Neutrophil (primary cell): ENCODE data around the gene ZNF536.

ENCODE experiments used
- H3K27ac ChIP-seq: fragments of 200-600 bp; sonication (generic); 2 replicates; pipeline ENCODE4 v1.5.1; 2016; ENCODE audit warnings: mild to moderate bottlenecking, moderate library complexity
- H3K27me3 ChIP-seq: fragments of 200-600 bp; sonication (generic); 2 replicates; pipeline ENCODE4 v1.6.0; 2016; ENCODE audit warnings: mild to moderate bottlenecking
- H3K36me3 ChIP-seq: fragments of 200-600 bp; sonication (generic); 2 replicates; pipeline ENCODE4 v1.5.1; 2017
- H3K4me1 ChIP-seq, 2 experiments: fragments of 200-600 bp in 1 of 2; sonication (generic) in 1 of 2; 1 replicate in 1 of 2; 2 replicates in 1 of 2; pipeline versions ENCODE4 v1.5.1 to v1.6.1; 2013 to 2016; ENCODE audit warnings: low read depth in 1 of 2, low read length in 1 of 2, mild to moderate bottlenecking in 1 of 2, moderate library complexity in 1 of 2; ENCODE audit not compliant: control insufficient read depth in 1 of 2, insufficient read depth in 1 of 2
- H3K4me3 ChIP-seq, 2 experiments: fragments of 200-600 bp in 1 of 2; sonication (generic) in 1 of 2; 1 replicate in 1 of 2; 2 replicates in 1 of 2; pipeline ENCODE4 v1.5.1; 2013 to 2016; ENCODE audit warnings: low read depth in 1 of 2, low read length in 1 of 2, mild to moderate bottlenecking in 1 of 2, moderate library complexity in 1 of 2
- H3K9me3 ChIP-seq: fragments of 200-600 bp; sonication (generic); 2 replicates; pipeline ENCODE4 v1.5.1; 2016
- TF ChIP-seq, protein P1 (sequence below): fragments of 200-600 bp; sonication (generic); IDR thresholded peaks from 2 replicates; pipeline ENCODE4 v1.5.1; 2016; ENCODE audit warnings: antibody characterized with exemption

The ZNF536 gene

DNA sequence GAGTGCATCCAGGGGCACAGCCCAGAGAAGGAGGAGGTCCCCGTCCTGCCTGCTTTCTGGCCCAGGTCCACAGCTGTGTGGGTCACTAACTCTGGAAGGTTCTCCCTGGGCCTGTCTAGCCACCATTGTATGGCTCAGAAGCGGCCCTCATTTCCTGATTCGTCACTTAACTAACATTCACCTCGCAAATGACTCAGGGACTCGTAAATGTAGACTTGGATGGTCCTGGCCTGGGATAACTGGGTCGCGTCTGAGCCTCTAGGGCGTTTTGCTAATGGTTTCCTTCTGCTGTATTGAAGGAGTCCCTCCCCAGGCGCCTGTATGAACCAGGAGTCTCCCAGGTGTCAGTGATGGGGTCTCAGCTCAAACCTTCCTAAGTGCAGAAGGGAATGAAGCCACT is 162.8 kb downstream of the ZNF536 start:
- no peak overlapping the region for H3K4me3 ChIP-seq
- TF ChIP-seq, protein P1, sequence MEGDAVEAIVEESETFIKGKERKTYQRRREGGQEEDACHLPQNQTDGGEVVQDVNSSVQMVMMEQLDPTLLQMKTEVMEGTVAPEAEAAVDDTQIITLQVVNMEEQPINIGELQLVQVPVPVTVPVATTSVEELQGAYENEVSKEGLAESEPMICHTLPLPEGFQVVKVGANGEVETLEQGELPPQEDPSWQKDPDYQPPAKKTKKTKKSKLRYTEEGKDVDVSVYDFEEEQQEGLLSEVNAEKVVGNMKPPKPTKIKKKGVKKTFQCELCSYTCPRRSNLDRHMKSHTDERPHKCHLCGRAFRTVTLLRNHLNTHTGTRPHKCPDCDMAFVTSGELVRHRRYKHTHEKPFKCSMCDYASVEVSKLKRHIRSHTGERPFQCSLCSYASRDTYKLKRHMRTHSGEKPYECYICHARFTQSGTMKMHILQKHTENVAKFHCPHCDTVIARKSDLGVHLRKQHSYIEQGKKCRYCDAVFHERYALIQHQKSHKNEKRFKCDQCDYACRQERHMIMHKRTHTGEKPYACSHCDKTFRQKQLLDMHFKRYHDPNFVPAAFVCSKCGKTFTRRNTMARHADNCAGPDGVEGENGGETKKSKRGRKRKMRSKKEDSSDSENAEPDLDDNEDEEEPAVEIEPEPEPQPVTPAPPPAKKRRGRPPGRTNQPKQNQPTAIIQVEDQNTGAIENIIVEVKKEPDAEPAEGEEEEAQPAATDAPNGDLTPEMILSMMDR: no peak
- no peaks in the 10 kb centered on the region for H3K27me3 ChIP-seq
- H3K9me3 ChIP-seq: no peaks in the 10 kb centered on the region
- H3K27ac ChIP-seq: no peak overlapping the region
- H3K36me3 ChIP-seq: no peaks in the 10 kb centered on the region
- no peaks in the 10 kb centered on the region for H3K4me1 ChIP-seq

GRCh38 chr19:30536975-30537374 is 164.8 kb downstream of the ZNF536 start:
- no peak overlapping the region for H3K27ac ChIP-seq
- TF ChIP-seq, protein P1: no peak
- peaks cover 0 to 7% of the 10 kb centered on the region in 2 experiments for H3K4me1 ChIP-seq
- H3K4me3 ChIP-seq: no peak overlapping the region
- H3K36me3 ChIP-seq: no peaks in the 10 kb centered on the region
- no peaks in the 10 kb centered on the region for H3K27me3 ChIP-seq
- no peaks in the 10 kb centered on the region for H3K9me3 ChIP-seq

DNA sequence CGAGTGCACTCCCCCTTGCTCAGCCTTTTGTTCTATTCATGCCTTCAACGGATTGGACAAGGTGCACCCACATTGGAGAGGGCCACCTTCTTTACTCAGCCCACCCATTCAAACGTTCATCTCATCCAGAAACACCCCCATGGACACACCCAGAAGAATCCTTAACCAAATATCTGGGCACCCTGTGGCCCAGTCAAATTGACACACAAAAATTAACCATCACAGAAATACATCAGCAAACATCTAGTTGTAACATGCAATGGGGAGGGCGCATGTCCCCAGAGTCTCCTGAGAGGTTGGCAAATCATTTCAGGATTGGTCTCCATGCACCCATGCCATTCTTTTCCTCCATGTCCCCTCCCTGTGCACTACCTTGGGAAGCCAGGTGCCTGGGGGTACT is 167.1 kb downstream of the ZNF536 start:
- no peak overlapping the region for H3K27ac ChIP-seq
- H3K9me3 ChIP-seq: no peaks in the 10 kb centered on the region
- H3K4me1 ChIP-seq: peaks cover 0 to 7% of the 10 kb centered on the region in 2 experiments
- TF ChIP-seq, protein P1: no peak
- no peak overlapping the region for H3K4me3 ChIP-seq
- H3K36me3 ChIP-seq: no peaks in the 10 kb centered on the region
- no peaks in the 10 kb centered on the region for H3K27me3 ChIP-seq

- Histone ChIP-seq H3K4me3 (no peak overlapping the region), H3K27ac (no peak overlapping the region), H3K4me1 (peaks cover 0 to 7% of the 10 kb centered on the region in 2 experiments), H3K9me3 (no peaks in the 10 kb centered on the region), H3K36me3 (no peaks in the 10 kb centered on the region), H3K27me3 (no peaks in the 10 kb centered on the region)
- TF ChIP-seq, protein P1: no peak
Observed at GRCh38 chr19:30539981-30540380, 167.8 kb downstream of the ZNF536 start.

- Histone ChIP-seq H3K4me1 (peaks cover 0 to 7% of the 10 kb centered on the region in 2 experiments), H3K4me3 (no peak overlapping the region), H3K9me3 (no peaks in the 10 kb centered on the region), H3K27me3 (no peaks in the 10 kb centered on the region), H3K36me3 (no peaks in the 10 kb centered on the region), H3K27ac (no peak overlapping the region)
- TF ChIP-seq, protein P1: no peak
Observed at GRCh38 chr19:30540761-30541160, 168.6 kb downstream of the ZNF536 start.

DNA sequence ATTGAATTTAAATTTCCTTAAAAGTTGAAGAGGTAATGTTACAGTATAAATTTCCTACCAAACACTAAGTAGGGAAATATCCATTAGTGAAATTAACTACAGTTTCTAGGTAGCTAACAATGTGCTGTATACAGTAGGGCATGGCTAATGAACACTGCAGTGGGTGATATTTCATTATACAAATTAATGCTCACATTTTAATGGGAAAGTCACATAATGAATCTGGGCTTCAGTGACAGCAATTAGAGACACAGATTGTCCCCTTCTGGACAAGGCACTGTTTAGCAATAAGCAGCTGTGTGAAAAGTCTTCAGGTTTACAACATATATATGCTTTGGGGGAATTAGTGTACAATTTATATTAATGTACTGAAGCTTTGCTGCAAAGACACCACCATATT is 169.4 kb downstream of the ZNF536 start:
- Histone ChIP-seq H3K4me1 (peaks cover 0 to 7% of the 10 kb centered on the region in 2 experiments), H3K27me3 (no peaks in the 10 kb centered on the region), H3K27ac (no peak overlapping the region), H3K36me3 (no peaks in the 10 kb centered on the region), H3K9me3 (no peaks in the 10 kb centered on the region), H3K4me3 (no peak overlapping the region)
- TF ChIP-seq, protein P1: no peak
